Coronary artery (tissue), 2 donors: Measurements from ENCODE around the gene FAT4.

Experiments used
- DNase-seq: peaks from one replicate; pipeline ENCODE4 v3.0.0-alpha.2; 2017; ENCODE audit warnings: low spot score
- H3K27ac ChIP-seq, 2 donors: fragments of 200-600 bp; sonication (generic); one replicate each; pipeline ENCODE4 v1.5.1; 2016 to 2019
- H3K4me3 ChIP-seq: fragments of 200-600 bp; sonication (generic); 2 replicates; pipeline ENCODE4 v1.5.1; 2016; ENCODE audit warnings: mild to moderate bottlenecking, moderate library complexity
- TF ChIP-seq, protein P1 (sequence below): fragments of 200-600 bp; sonication (generic); IDR thresholded peaks from one replicate; pipeline ENCODE4 v1.5.1; 2019; ENCODE audit warnings: antibody characterized with exemption

FAT4 gene

DNA sequence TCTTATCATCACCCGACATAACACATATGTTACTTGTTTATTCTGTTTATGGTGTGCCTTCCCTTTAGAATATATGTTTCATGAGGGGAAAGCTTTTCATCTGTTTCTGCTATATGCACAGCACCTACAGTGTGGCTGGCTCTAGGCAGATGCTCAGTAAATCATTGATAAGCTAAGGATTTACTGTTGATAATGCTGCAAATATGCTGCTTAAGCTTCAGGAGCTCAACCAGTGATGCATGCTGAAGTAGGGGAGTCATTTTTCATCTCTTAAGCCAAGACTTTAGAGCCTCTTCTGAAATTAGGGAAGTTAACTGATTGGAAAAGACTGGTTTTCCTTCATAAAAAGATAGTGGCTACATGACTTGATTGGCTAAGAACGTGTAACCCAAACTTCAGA is 16.4 kb downstream of the FAT4 start:
- no peak overlapping the region for H3K4me3 ChIP-seq
- TF ChIP-seq, protein P1, sequence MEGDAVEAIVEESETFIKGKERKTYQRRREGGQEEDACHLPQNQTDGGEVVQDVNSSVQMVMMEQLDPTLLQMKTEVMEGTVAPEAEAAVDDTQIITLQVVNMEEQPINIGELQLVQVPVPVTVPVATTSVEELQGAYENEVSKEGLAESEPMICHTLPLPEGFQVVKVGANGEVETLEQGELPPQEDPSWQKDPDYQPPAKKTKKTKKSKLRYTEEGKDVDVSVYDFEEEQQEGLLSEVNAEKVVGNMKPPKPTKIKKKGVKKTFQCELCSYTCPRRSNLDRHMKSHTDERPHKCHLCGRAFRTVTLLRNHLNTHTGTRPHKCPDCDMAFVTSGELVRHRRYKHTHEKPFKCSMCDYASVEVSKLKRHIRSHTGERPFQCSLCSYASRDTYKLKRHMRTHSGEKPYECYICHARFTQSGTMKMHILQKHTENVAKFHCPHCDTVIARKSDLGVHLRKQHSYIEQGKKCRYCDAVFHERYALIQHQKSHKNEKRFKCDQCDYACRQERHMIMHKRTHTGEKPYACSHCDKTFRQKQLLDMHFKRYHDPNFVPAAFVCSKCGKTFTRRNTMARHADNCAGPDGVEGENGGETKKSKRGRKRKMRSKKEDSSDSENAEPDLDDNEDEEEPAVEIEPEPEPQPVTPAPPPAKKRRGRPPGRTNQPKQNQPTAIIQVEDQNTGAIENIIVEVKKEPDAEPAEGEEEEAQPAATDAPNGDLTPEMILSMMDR: no peak
- DNase-seq: no peak
- H3K27ac ChIP-seq: no peak overlapping the region

DNA sequence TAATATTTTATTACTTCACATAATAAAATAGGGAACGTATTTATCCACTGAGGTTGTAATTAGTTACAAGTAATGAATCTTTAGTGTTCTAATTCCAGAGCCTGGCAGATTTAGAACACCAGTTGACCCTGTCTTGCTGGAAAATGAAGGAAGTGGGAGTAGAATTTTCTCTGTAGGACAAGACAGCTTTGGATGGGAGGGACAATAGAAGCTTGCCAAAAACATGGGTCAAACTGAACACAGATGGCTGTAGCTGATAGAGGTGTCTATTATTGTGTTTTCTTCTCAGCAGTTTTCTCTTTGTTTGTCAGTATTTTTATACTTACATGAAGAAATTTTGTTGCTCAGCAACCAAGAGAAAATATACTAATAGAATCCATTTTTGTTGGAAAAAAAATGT is 20.2 kb downstream of the FAT4 start:
- DNase-seq: no peak
- TF ChIP-seq, protein P1: no peak
- no peak overlapping the region for H3K27ac ChIP-seq
- H3K4me3 ChIP-seq: no peak overlapping the region

DNA sequence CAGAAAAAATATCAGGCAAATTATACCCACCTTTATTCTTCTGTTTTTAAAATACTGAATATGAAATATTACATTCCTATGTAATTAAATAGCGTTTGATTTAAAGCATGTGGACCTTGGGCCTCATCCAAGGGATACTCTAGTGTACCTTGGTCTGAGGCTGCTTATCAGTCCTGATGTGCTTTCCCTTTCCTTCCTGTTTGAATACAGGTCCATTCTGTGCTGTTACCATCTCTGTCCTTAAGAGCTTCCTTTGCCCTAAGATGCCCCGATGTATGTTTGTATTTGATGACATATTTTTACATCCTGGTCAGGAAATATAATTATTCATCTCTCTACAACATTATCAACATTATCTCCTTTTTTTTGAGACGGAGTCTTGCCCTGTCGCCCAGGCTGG is 24.1 kb downstream of the FAT4 start:
- H3K4me3 ChIP-seq: no peak overlapping the region
- TF ChIP-seq, protein P1: no peak
- H3K27ac ChIP-seq: no peak overlapping the region
- DNase-seq: no peak

DNA sequence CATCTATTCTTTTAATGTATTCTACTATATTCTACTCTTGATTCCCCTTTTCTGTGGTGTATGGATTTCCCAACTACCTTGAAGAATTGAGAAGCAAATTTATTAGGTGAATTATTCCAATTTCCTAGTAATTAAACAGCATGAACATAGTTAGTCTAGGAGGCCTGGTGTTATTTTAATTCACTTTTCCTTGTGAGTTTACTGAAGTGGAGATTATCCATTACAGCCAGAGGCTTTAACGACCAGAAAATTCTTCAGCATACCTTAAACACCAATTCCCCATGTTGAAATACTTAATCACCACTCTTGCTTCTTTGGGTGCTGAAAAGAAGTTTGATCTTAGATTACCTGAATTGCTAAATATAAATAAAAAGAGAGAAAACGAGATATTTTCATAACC is 29.4 kb downstream of the FAT4 start:
- TF ChIP-seq, protein P1: no peak
- DNase-seq: no peak

DNA sequence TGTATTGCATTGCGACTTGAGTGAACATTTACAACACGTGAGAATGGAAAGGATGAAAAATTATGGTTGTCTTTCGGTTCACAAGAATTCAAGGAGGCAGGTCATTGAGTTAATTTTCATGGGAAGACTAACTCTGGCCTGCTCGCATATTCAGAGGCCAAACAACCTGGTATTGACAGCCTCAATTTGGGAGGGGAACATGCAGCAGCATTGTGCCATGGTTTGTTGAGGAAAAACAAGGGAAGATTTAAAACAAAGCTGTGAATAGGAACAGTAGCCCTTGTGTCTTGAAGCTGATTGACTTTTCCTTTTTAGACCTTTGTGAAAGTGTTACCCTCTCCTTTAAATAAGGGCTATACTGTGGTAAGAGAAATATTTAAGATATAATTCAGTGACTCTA is 31.9 kb downstream of the FAT4 start:
- H3K4me3 ChIP-seq: no peak overlapping the region
- DNase-seq: no peak

More for the DNA sequence above, 29.4 kb downstream of the FAT4 start:
- no peak overlapping the region for H3K4me3 ChIP-seq
- H3K27ac ChIP-seq: no peak overlapping the region

DNA sequence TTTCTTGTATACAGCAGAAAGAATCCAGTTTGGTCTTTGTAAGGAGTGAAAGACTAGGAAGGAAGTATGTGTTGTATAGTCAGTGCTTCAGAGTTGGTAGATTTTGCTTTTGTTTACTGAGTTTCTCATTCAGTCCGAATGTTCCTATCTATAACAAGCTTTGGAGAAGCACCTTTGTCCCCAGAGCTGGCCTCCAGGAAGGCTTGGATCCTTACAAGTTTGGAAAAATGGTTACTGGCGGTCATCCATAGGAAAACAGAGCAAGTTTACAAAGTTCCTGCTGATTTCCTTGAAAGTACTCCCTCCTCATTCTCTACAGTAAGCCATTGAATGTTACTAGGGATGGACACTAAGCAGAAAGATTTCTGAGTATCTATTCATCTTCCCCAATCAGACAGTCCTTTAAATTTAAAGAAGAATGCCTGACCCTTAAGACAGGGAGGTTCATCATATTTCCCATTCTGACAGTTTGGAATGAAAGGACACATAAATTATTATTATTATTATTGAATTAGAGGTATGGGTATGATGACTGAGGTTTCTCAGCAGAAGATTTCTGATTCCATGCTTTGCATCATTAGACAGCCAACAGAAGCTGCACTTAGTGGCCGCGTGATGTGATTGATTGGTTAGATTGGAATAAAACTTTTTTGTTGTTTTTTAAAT is 35.8 kb downstream of the FAT4 start:
- DNase-seq: no peak
- Histone ChIP-seq H3K27ac (no peak overlapping the region), H3K4me3 (no peak overlapping the region)
- TF ChIP-seq, protein P1: no peak

More for the DNA sequence above, 31.9 kb downstream of the FAT4 start:
- H3K27ac ChIP-seq: no peak overlapping the region
- TF ChIP-seq, protein P1: no peak

DNA sequence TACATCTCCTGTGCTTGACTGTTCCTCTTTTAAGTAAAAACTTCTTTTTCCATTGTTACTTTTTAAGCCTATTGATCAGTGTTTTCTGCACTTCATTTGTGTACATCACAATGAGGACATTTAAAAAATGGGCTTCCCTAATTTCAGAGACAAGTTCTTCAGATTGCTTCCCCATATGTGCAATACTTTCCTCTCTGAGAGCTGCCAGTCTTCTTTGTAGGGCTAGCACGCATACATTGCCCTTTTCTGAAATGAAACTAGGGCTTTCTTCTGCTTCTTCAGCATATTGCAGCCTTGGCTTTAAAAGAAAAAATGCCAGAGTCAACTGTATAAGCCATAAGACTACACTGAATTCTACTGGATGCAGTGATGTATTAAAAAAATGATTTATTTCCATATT is 37.8 kb downstream of the FAT4 start:
- H3K27ac ChIP-seq: no peak overlapping the region
- TF ChIP-seq, protein P1: no peak
- DNase-seq: no peak
- H3K4me3 ChIP-seq: no peak overlapping the region
